Gastroesophageal sphincter (tissue), 4 donors: Measurements from ENCODE around the gene NFATC2. TPM values are rescaled to one million over a fixed set of nuclear protein-coding genes. Genes with fewer than 3 reads are reported as not detected.

Experiments
- ATAC-seq: fragments of 150-250 bp; one replicate; pipeline ENCODE4 v1.9.1; 2016; ENCODE audit warnings: mild to moderate bottlenecking, moderate library complexity
- H3K27ac ChIP-seq, 4 donors: fragments of 200-600 bp; sonication (generic) in 3 of 4; 1 replicate in 3 of 4; 2 replicates in 1 of 4; pipeline ENCODE4 v1.5.1; 2016 to 2019
- H3K27me3 ChIP-seq: fragments of 200-600 bp; sonication (generic); one replicate; pipeline ENCODE4 v1.5.1; 2019
- H3K36me3 ChIP-seq, 2 donors: fragments of 200-600 bp; sonication (generic); one replicate each; pipeline ENCODE4 v1.5.1; 2019; ENCODE audit warnings: control low read depth in 1 of 2
- H3K4me1 ChIP-seq, 3 donors: fragments of 200-600 bp; sonication (generic); 1 replicate in 2 of 3; 2 replicates in 1 of 3; pipeline ENCODE4 v1.5.1; 2016 to 2019; ENCODE audit warnings: control low read depth in 2 of 3
- H3K4me3 ChIP-seq, 2 donors: fragments of 200-600 bp; sonication (generic); one replicate each; pipeline ENCODE4 v1.5.1; 2019; ENCODE audit warnings: mild to moderate bottlenecking in 1 of 2, moderate library complexity in 1 of 2
- H3K9me3 ChIP-seq, 3 donors: fragments of 200-600 bp; sonication (generic); one replicate each; pipeline ENCODE4 v1.5.1; 2017 to 2019; ENCODE audit warnings: control low read depth in 2 of 3
- EP300 ChIP-seq: sonication (generic); formaldehyde crosslinking; IDR thresholded peaks from one replicate; pipeline ENCODE4 v1.6.1; 2017; ENCODE audit warnings: antibody characterized with exemption, mild to moderate bottlenecking
- POLR2A ChIP-seq, 2 donors: fragments of 450-650 bp; IDR thresholded peaks; one replicate each; pipeline ENCODE4 v1.6.1; 2017; ENCODE audit warnings: antibody characterized with exemption in 2 of 2, mild to moderate bottlenecking in 2 of 2, moderate library complexity in 1 of 2
- POLR2AphosphoS5 ChIP-seq: sonication (generic); formaldehyde crosslinking; IDR thresholded peaks from one replicate; pipeline ENCODE4 v1.6.1; 2017; ENCODE audit warnings: antibody characterized with exemption
- WGBS, 2 donors: methylation state at CpG; one replicate each; pipeline ENCODE4 v1.1.5; 2018; ENCODE audit warnings: low coverage in 1 of 2; 5-methylcytosine and 5-hydroxymethylcytosine counted together
- total RNA-seq, 4 donors: library from RNA; depleted of rRNA; stranded (reverse); fragments of >200 nt; gene quantifications; one replicate each; pipeline ENCODE4 v1.1.0, GENCODE V29; 2016
- TF ChIP-seq, protein P1 (sequence below), 4 experiments: fragments of 200-600 bp in 2 of 4; fragments of 450-650 bp in 2 of 4; sonication (generic) in 1 of 4; IDR thresholded peaks; one replicate each; pipeline ENCODE4 v1.5.1; 2017 to 2019; ENCODE audit warnings: antibody characterized with exemption in 4 of 4, mild to moderate bottlenecking in 2 of 4, moderate library complexity in 2 of 4

NFATC2 gene
- total RNA-seq, 4 donors from 2014 or later, result 4.4 to 20.2 (median 9.0) TPM

DNA sequence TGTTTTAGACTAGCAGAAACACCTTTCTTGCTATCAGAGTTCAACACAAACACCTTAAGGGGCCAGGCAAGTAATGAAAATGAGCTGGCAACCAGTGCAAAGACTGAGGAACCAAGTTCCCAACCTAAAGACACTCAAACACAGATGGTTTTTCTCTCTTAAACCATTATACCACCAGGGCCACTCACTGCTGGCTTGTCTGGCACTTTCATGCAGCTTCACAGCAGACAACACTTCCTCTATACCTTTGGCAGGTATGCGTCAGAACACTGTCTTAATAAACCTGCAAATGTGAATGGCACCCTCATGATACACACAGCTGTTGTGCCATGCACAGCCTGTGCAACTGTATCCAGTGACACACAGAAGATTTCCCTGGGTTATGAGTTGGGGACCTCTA is 41.6 kb downstream of the NFATC2 start:
- no peak overlapping the region for H3K27ac ChIP-seq
- ATAC-seq, result no peak
- H3K27me3 ChIP-seq, result no peaks in the 10 kb centered on the region
- peaks cover 0 to 25% (median 4%) of the 10 kb centered on the region in 3 donors for H3K4me1 ChIP-seq
- 100% methylated on average over 1 of the region's 1 CpG for WGBS, 2 donors
- H3K4me3 ChIP-seq, result no peak overlapping the region
- no peaks in the 10 kb centered on the region for H3K9me3 ChIP-seq
- TF ChIP-seq EP300, result no peak
- no peaks in the 10 kb centered on the region for H3K36me3 ChIP-seq

- H3K27me3 ChIP-seq, result no peaks in the 10 kb centered on the region
- H3K27ac ChIP-seq, result no peak overlapping the region
- no peak for ATAC-seq
- H3K36me3 ChIP-seq, result no peaks in the 10 kb centered on the region
- peaks cover 0 to 26% (median 4%) of the 10 kb centered on the region in 3 donors for H3K4me1 ChIP-seq
- 61% methylated on average over 2 of the region's 3 CpGs; no CpG with 5 or more reads in 1 of the 2 donors for WGBS, 2 donors
- H3K9me3 ChIP-seq, result no peaks in the 10 kb centered on the region
- no peak overlapping the region for H3K4me3 ChIP-seq
- TF ChIP-seq, protein P1, sequence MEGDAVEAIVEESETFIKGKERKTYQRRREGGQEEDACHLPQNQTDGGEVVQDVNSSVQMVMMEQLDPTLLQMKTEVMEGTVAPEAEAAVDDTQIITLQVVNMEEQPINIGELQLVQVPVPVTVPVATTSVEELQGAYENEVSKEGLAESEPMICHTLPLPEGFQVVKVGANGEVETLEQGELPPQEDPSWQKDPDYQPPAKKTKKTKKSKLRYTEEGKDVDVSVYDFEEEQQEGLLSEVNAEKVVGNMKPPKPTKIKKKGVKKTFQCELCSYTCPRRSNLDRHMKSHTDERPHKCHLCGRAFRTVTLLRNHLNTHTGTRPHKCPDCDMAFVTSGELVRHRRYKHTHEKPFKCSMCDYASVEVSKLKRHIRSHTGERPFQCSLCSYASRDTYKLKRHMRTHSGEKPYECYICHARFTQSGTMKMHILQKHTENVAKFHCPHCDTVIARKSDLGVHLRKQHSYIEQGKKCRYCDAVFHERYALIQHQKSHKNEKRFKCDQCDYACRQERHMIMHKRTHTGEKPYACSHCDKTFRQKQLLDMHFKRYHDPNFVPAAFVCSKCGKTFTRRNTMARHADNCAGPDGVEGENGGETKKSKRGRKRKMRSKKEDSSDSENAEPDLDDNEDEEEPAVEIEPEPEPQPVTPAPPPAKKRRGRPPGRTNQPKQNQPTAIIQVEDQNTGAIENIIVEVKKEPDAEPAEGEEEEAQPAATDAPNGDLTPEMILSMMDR (IDR thresholded peaks at IDR 0.05), result no peak
- TF ChIP-seq POLR2A (IDR thresholded peaks at IDR 0.05) (no peak), POLR2AphosphoS5 (no peak), EP300 (no peak)
Measured at GRCh38 chr20:51500311-51500710, 42.2 kb downstream of the NFATC2 start.

- WGBS, 2 donors, result 93 to 95% methylated on average over 5 to 10 of the region's 11 CpGs
- no peak for TF ChIP-seq POLR2AphosphoS5
- TF ChIP-seq, protein P1 (IDR thresholded peaks at IDR 0.05), result no peak
- Histone ChIP-seq H3K27me3 (peaks cover under 1% of the 10 kb centered on the region), H3K36me3 (no peaks in the 10 kb centered on the region), H3K27ac (no peak overlapping the region), H3K4me3 (no peak overlapping the region), H3K9me3 (no peaks in the 10 kb centered on the region), H3K4me1 (peaks cover 0 to 28% (median 4%) of the 10 kb centered on the region in 3 donors)
- ATAC-seq, result no peak
Measured at GRCh38 chr20:51498765-51499540, 43.6 kb downstream of the NFATC2 start.

DNA sequence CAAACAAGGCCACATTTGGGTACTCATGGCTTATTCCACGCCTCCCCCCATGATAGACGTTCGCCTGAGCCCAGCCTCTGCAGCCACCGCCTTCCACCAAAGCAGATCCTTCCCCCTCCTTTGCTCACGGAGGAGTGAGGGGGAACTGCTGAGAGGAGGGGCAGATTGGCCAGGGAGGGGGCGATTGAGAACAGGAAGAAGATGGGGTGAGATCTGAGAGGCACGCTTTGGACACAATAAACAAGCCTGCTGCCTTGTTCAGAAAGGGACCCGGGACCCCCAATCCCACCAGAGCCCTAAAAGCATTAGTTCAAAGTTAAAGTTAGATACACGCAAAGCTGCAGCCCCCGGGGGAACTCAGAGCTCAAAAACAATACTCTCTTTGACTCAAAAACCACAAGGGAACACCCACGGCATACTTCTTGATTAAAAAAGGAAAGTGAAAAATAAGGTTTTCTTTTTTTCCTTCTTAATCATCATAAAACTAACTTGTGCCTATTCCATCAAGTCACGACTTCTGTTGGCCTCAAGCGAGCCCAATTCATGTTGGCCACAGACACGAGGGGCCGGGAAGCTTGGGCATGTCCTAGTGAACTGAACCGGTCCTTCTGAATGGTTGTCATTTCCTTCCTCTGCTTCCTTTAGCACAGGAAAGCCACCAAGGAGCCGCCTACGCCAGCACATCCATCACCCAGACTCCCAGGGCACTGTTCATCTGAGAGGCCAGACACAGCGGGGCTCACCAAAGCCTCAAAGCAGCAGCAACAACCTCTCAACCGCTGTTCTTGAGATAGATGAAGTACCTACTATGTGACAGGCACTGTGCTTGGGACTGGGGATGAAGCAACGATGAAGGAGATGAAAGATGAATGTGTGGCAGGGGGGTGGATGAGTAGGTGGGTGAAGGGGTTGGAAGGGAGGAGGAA is 44.7 kb downstream of the NFATC2 start:
- no peak for ATAC-seq
- H3K27ac ChIP-seq, result peak overlapping the region in 3 of 4 donors; percentile 9 to 27 (median 12)
- TF ChIP-seq POLR2AphosphoS5 (no peak), POLR2A (IDR thresholded peaks at IDR 0.05) (no peak), EP300 (no peak)
- TF ChIP-seq, protein P1 (IDR thresholded peaks at IDR 0.05), result no peak
- no peaks in the 10 kb centered on the region for H3K36me3 ChIP-seq
- WGBS, 2 donors, result 47 to 68% methylated on average over 10 to 15 of the region's 21 CpGs
- H3K27me3 ChIP-seq, result peaks cover 3% of the 10 kb centered on the region
- H3K4me1 ChIP-seq, result peaks cover 0 to 39% (median 4%) of the 10 kb centered on the region in 3 donors
- no peaks in the 10 kb centered on the region for H3K9me3 ChIP-seq
- H3K4me3 ChIP-seq, result no peak overlapping the region

GRCh38 chr20:51496964-51497363 is 45.6 kb downstream of the NFATC2 start:
- 80 to 94% methylated on average over 2 to 6 of the region's 7 CpGs for WGBS, 2 donors
- no peak for ATAC-seq
- TF ChIP-seq, protein P1 (IDR thresholded peaks at IDR 0.05), result no peak
- TF ChIP-seq EP300 (no peak), POLR2AphosphoS5 (no peak), POLR2A (IDR thresholded peaks at IDR 0.05) (no peak)

More at GRCh38 chr20:51496964-51497363, 45.6 kb downstream of the NFATC2 start:
- peaks cover 3% of the 10 kb centered on the region for H3K27me3 ChIP-seq
- no peaks in the 10 kb centered on the region for H3K36me3 ChIP-seq
- H3K9me3 ChIP-seq, result no peaks in the 10 kb centered on the region
- peaks cover 0 to 46% (median 11%) of the 10 kb centered on the region in 3 donors for H3K4me1 ChIP-seq
- no peak overlapping the region for H3K4me3 ChIP-seq
- H3K27ac ChIP-seq, result no peak overlapping the region
